HepG2 (cell line): ENCODE results near the gene IRF1.

Source experiments
- CTCF ChIP-seq: sonication (generic); formaldehyde crosslinking; IDR thresholded peaks from 2 replicates; pipeline ENCODE4 v1.5.0; 2020; ENCODE audit warnings: mild to moderate bottlenecking, missing genetic modification reagents, moderate library complexity
- ZBTB44 ChIP-seq: sonication (generic); formaldehyde crosslinking; IDR thresholded peaks from 2 replicates; pipeline ENCODE4 v1.4.0; 2020; ENCODE audit warnings: missing genetic modification reagents

GRCh38 chr5:132461569-132462070 lies 29.0 kb downstream of the IRF1 start:
- TF ChIP-seq CTCF (CRISPR knock-in tag), result no peak
- TF ChIP-seq ZBTB44 (CRISPR knock-in tag), result no peak
